H1 (cell line): Measurements from ENCODE around the gene CNDP2. TPM values are rescaled to one million over a fixed set of nuclear protein-coding genes. Genes with fewer than 3 reads are reported as not detected.

Source experiments
- CTCF ChIA-PET: fragments of 300-600 bp; sonication (Branson Sonifier 250); formaldehyde crosslinking; loops from one replicate; lab custom pipeline; 2021; ENCODE audit not compliant: partially characterized antibody; lab: Charles Lee
- POLR2A ChIA-PET: fragments of 300-600 bp; sonication (Branson Sonifier 250); formaldehyde crosslinking; loops from one replicate; lab custom pipeline; 2021; ENCODE audit warnings: inconsistent platforms; ENCODE audit not compliant: partially characterized antibody; lab: Charles Lee
- DNase-seq, 2 experiments: peaks; one replicate each; pipeline versions ENCODE4 v3.0.0 to v3.0.0-alpha.2; 2010 to 2022; ENCODE audit warnings: low spot score in 2 of 2, low read depth in 1 of 2, mixed read lengths in 1 of 2
- FAIRE-seq: peaks from 2 replicates; lab custom pipeline; 2011; peaks lifted over from hg19 to GRCh38; lab: Jason Lieb, UNC
- H2AFZ ChIP-seq: 2 replicates; pipeline ENCODE4 v1.8.1; 2012; ENCODE audit warnings: low read length, inconsistent platforms
- H2AK5ac ChIP-seq: 2 replicates; pipeline ENCODE4 v1.6.1; 2013; ENCODE audit warnings: low read depth, low read length
- H2BK120ac ChIP-seq: replicated peaks from 2 replicates; pipeline ENCODE3; 2013; ENCODE audit warnings: low read depth, low read length, inconsistent platforms
- H2BK12ac ChIP-seq: 2 replicates; pipeline ENCODE4 v1.6.1; 2013; ENCODE audit warnings: low read depth, low read length
- H2BK15ac ChIP-seq: 2 replicates; pipeline ENCODE4 v1.6.1; 2013; ENCODE audit warnings: low read length
- H2BK20ac ChIP-seq: 2 replicates; pipeline ENCODE4 v1.6.1; 2013; ENCODE audit warnings: low read length
- H2BK5ac ChIP-seq: 2 replicates; pipeline ENCODE4 v1.6.1; 2013; ENCODE audit warnings: low read depth, low read length
- H3K14ac ChIP-seq: 2 replicates; pipeline ENCODE4 v1.6.1; 2013; ENCODE audit warnings: inconsistent platforms; ENCODE audit not compliant: insufficient read length
- H3K18ac ChIP-seq: 2 replicates; pipeline ENCODE4 v1.6.1; 2013; ENCODE audit warnings: low read length; ENCODE audit errors: extremely low read depth
- H3K23ac ChIP-seq: 2 replicates; pipeline ENCODE4 v1.6.1; 2013; ENCODE audit warnings: inconsistent platforms; ENCODE audit not compliant: insufficient read length
- H3K23me2 ChIP-seq: 2 replicates; pipeline ENCODE4 v1.6.1; 2013; ENCODE audit warnings: low read depth, low read length
- H3K27ac ChIP-seq: 2 replicates; pipeline ENCODE4 v1.6.1; 2011; ENCODE audit warnings: low read depth, low read length, inconsistent platforms
- H3K27me3 ChIP-seq, 4 experiments: replicated peaks in 1 of 4; 1 replicate in 1 of 4; 2 replicates in 3 of 4; pipeline versions ENCODE4 v1.6.1 to v1.8.1; 2011 to 2013; ENCODE audit warnings: low read length in 3 of 4, mild to moderate bottlenecking in 3 of 4, inconsistent platforms in 2 of 4, mixed read lengths in 2 of 4, moderate library complexity in 1 of 4; ENCODE audit not compliant: control insufficient read depth in 3 of 4, insufficient read depth in 3 of 4; ENCODE audit errors: extremely low read depth in 1 of 4
- H3K36me3 ChIP-seq, 4 experiments: 2 replicates each; pipeline versions ENCODE4 v1.6.1 to v1.8.1; 2011 to 2013; ENCODE audit warnings: mild to moderate bottlenecking in 4 of 4, low read length in 3 of 4, moderate library complexity in 2 of 4, control low read depth in 1 of 4, inconsistent platforms in 1 of 4; ENCODE audit not compliant: insufficient read depth in 4 of 4, control insufficient read depth in 2 of 4
- H3K4ac ChIP-seq: replicated peaks from 2 replicates; pipeline ENCODE3; 2013; ENCODE audit warnings: low read length, low read depth, mixed read lengths, inconsistent platforms; ENCODE audit not compliant: insufficient read length
- H3K4me1 ChIP-seq, 4 experiments: replicated peaks in 1 of 4; 1 replicate in 1 of 4; 2 replicates in 3 of 4; pipeline versions ENCODE4 v1.6.1 to v1.8.1; 2011 to 2013; ENCODE audit warnings: low read length in 3 of 4, inconsistent platforms in 2 of 4, mixed read lengths in 1 of 4; ENCODE audit not compliant: insufficient read depth in 4 of 4, control insufficient read depth in 3 of 4
- H3K4me2 ChIP-seq, 2 experiments: 2 replicates each; pipeline versions ENCODE4 v1.6.1 to v1.8.1; 2011 to 2013; ENCODE audit warnings: low read depth in 2 of 2, low read length in 2 of 2, control low read depth in 1 of 2, inconsistent platforms in 1 of 2, mild to moderate bottlenecking in 1 of 2; ENCODE audit not compliant: insufficient read depth in 1 of 2
- H3K4me3 ChIP-seq, 4 experiments: fragments of 200-600, 300-600 bp in 1 of 4; sonication (generic), shearing (Covaris generic), sonication (Bioruptor Twin) in 1 of 4; 2 replicates each; pipeline versions ENCODE4 v1.5.1 to v1.8.1; 2011 to 2016; ENCODE audit warnings: low read length in 4 of 4, low read depth in 3 of 4, control low read depth in 2 of 4, inconsistent platforms in 2 of 4, mild to moderate bottlenecking in 2 of 4, mixed read lengths in 1 of 4, moderate library complexity in 1 of 4; ENCODE audit not compliant: insufficient read depth in 2 of 4; ENCODE audit errors: extremely low read depth in 1 of 4
- H3K56ac ChIP-seq: replicated peaks from 2 replicates; pipeline ENCODE3; 2013; ENCODE audit warnings: low read depth, mild to moderate bottlenecking, mixed read lengths, low read length, inconsistent platforms; ENCODE audit not compliant: insufficient read length
- H3K79me1 ChIP-seq: 2 replicates; pipeline ENCODE4 v1.6.1; 2013; ENCODE audit warnings: low read depth, low read length, control low read depth
- H3K79me2 ChIP-seq, 2 experiments: 2 replicates each; pipeline versions ENCODE4 v1.6.1 to v1.8.1; 2012 to 2013; ENCODE audit warnings: low read length in 2 of 2, mild to moderate bottlenecking in 2 of 2, inconsistent platforms in 1 of 2; ENCODE audit not compliant: insufficient read depth in 2 of 2, control insufficient read depth in 1 of 2
- H3K9ac ChIP-seq, 4 experiments: replicated peaks in 1 of 4; 1 replicate in 1 of 4; 2 replicates in 3 of 4; pipeline versions ENCODE4 v1.6.1 to v1.8.1; 2011 to 2013; ENCODE audit warnings: low read depth in 3 of 4, low read length in 3 of 4, control low read depth in 2 of 4, mild to moderate bottlenecking in 2 of 4, moderate library complexity in 2 of 4, inconsistent platforms in 1 of 4; ENCODE audit errors: extremely low read depth in 1 of 4
- H3K9me3 ChIP-seq, 2 experiments: 2 replicates each; pipeline versions ENCODE4 v1.6.1 to v1.8.1; 2012 to 2013; ENCODE audit warnings: mild to moderate bottlenecking in 2 of 2, moderate library complexity in 2 of 2, control low read depth in 1 of 2, inconsistent platforms in 1 of 2, low read depth in 1 of 2, low read length in 1 of 2, mixed read lengths in 1 of 2; ENCODE audit not compliant: insufficient read depth in 2 of 2
- H4K20me1 ChIP-seq, 2 experiments: replicated peaks in 1 of 2; 2 replicates each; pipeline versions ENCODE3 to v1.8.1; 2011 to 2013; ENCODE audit warnings: inconsistent platforms in 2 of 2, low read length in 2 of 2, mild to moderate bottlenecking in 1 of 2; ENCODE audit not compliant: insufficient read depth in 2 of 2, control insufficient read depth in 1 of 2
- H4K5ac ChIP-seq: 2 replicates; pipeline ENCODE4 v1.6.1; 2013; ENCODE audit warnings: low read length, low read depth, mixed read lengths, inconsistent platforms; ENCODE audit not compliant: insufficient read length
- H4K8ac ChIP-seq: 2 replicates; pipeline ENCODE4 v1.8.0; 2013; ENCODE audit warnings: mild to moderate bottlenecking, moderate library complexity, low read length, inconsistent platforms; ENCODE audit not compliant: insufficient read depth; ENCODE audit errors: extremely low read depth
- H4K91ac ChIP-seq: replicated peaks from 2 replicates; pipeline ENCODE3; 2013; ENCODE audit warnings: low read length, mixed read lengths, inconsistent platforms; ENCODE audit not compliant: insufficient read length
- CTCF ChIP-seq, 3 experiments: IDR thresholded peaks; 1 replicate in 2 of 3; 2 replicates in 1 of 3; pipeline versions ENCODE4 v1.5.1 to v1.6.1; 2011; ENCODE audit warnings: low read length in 3 of 3, mild to moderate bottlenecking in 3 of 3, inconsistent platforms in 2 of 3, low read depth in 1 of 3, moderate library complexity in 1 of 3; ENCODE audit not compliant: insufficient read depth in 1 of 3; ENCODE audit errors: control extremely low read depth in 1 of 3
- NRF1 ChIP-seq: IDR thresholded peaks from 2 replicates; pipeline ENCODE4 v1.6.1; 2011; ENCODE audit warnings: mild to moderate bottlenecking, low read depth, low read length, improper control_type of control experiment
- RAD21 ChIP-seq, 2 experiments: IDR thresholded peaks in 1 of 2; conservative IDR thresholded peaks in 1 of 2; 2 replicates each; pipeline ENCODE4 v1.6.1; 2011; ENCODE audit warnings: low read depth in 2 of 2, low read length in 2 of 2, improper control_type of control experiment in 1 of 2, inconsistent platforms in 1 of 2, mild to moderate bottlenecking in 1 of 2, moderate library complexity in 1 of 2
- TAF1 ChIP-seq: IDR thresholded peaks from 2 replicates; pipeline ENCODE4 v1.6.1; 2011; ENCODE audit warnings: mild to moderate bottlenecking, low read depth, low read length
- USF2 ChIP-seq: IDR thresholded peaks from 2 replicates; pipeline ENCODE4 v1.6.1; 2011; ENCODE audit warnings: low read length, improper control_type of control experiment
- WGBS, 2 experiments: shearing (Covaris generic) in 1 of 2; methylation state at CpG; one replicate each; pipeline versions ENCODE4 v1.1.6 to v1.1.7; 2013 to 2015; ENCODE audit warnings: low lambda C conversion rate in 2 of 2, mixed read lengths in 2 of 2, inconsistent platforms in 1 of 2, low coverage in 1 of 2, missing lambda C conversion rate in 1 of 2; ENCODE audit not compliant: insufficient replicate concordance in 2 of 2, insufficient coverage in 1 of 2, insufficient read length in 1 of 2; ENCODE audit errors: extremely low coverage in 1 of 2, missing lambda C conversion rate in 1 of 2; 5-methylcytosine and 5-hydroxymethylcytosine counted together
- polyA plus RNA-seq, 7 experiments: library from polyadenylated mRNA; depleted of rRNA in 3 of 7; stranded (reverse) in 5 of 7; unstranded in 2 of 7; fragments of >200 nt in 5 of 7; fragments of 200-250 nt in 2 of 7; gene quantifications; 1 replicate in 5 of 7; 2 replicates in 1 of 7; 4 replicates in 1 of 7; pipeline versions ENCODE4 v1.2.1 to v1.2.3, GENCODE V29; 2011 to 2013; ENCODE audit warnings: missing spikeins in 2 of 7, mixed read lengths in 2 of 7
- total RNA-seq: library from RNA; stranded (reverse); fragmentation: NEBNext Ultra II Directional; extraction: Animal tissue kit (Norgen Biotek cat#: 25700); gene quantifications from 2 replicates; pipeline ENCODE4 v1.2.1, GENCODE V29; 2021

Gene CNDP2
- total and polyA plus RNA-seq, 2 of the 8 experiments (the other 6 are each of a cell fraction or from before 2014, with no cell fraction given): 71.8 to 243 TPM

DNA sequence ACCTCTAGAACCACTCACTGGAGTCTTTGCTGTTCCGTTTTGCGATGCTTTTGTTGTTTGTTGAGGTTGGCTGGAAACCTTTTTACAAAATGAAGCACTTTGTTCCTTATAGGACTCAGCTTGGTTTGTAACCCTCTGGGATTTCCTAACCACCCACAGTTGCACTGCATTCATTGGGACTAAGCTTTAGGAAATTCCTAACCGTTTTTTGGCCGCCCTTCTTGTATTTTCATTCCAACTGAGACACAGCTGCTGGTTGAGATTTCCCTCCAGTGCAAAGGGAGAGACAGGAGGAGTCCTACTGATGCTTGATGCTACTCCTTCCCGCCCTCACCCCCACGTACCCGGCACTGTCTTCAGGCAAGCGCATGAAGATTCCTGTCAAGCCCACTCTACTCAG is 32.9 kb upstream of the CNDP2 start:
- H4K5ac ChIP-seq: no peak overlapping the region
- no peak overlapping the region for H2BK20ac ChIP-seq
- no peak overlapping the region for H2BK5ac ChIP-seq
- no peak overlapping the region for H3K27ac ChIP-seq
- H3K79me1 ChIP-seq: no peaks in the 10 kb centered on the region
- H3K4ac ChIP-seq: no peak overlapping the region
- H3K36me3 ChIP-seq: no peaks in the 10 kb centered on the region
- H3K4me2 ChIP-seq: no peak overlapping the region
- no peak overlapping the region for H3K9ac ChIP-seq
- no peaks in the 10 kb centered on the region for H3K79me2 ChIP-seq
- H2AK5ac ChIP-seq: no peak overlapping the region
- DNase-seq (no peak), FAIRE-seq (no peak)
- H3K14ac ChIP-seq: no peak overlapping the region
- ChIA-PET CTCF (interaction anchor here (1.0 to 1.1 kb wide), 2 partner anchors 13 to 121 kb away, joined by 3 read pairs; no protein-coding TSS in a partner anchor), POLR2A (interaction anchor here (1.2 kb wide), 1 partner anchor 33 kb away, joined by 3 read pairs; the partner anchor contains the start of gene CNDP2)
- H3K4me3 ChIP-seq: no peak overlapping the region
- H2BK12ac ChIP-seq: no peak overlapping the region
- no peaks in the 10 kb centered on the region; a peak in 1 of 4 replicates for H3K9me3 ChIP-seq
- 89% methylated on average over 8 of the region's 8 CpGs; no CpG with 5 or more reads in 1 of the 2 experiments for WGBS, 2 experiments
- no peak overlapping the region for H3K56ac ChIP-seq
- no peak overlapping the region for H4K91ac ChIP-seq
- no peak overlapping the region for H4K8ac ChIP-seq
- H3K23ac ChIP-seq: no peak overlapping the region
- H3K4me1 ChIP-seq: no peaks in the 10 kb centered on the region; a peak in 2 of 7 replicates
- no peak overlapping the region for H2AFZ ChIP-seq
- H3K23me2 ChIP-seq: no peaks in the 10 kb centered on the region
- H2BK120ac ChIP-seq: no peak overlapping the region
- no peak overlapping the region for H3K18ac ChIP-seq
- H3K27me3 ChIP-seq: peaks cover under 1 to 8% (median 6%) of the 10 kb centered on the region in 4 experiments
- H2BK15ac ChIP-seq: no peak overlapping the region
- no peaks in the 10 kb centered on the region for H4K20me1 ChIP-seq
- TF ChIP-seq CTCF (IDR thresholded peaks at IDR 0.05; ENCODE audit: control extremely low read depth in 1 of 3, insufficient read depth in 1 of 3, low read depth in 1 of 3, low read length in 3 of 3) (no peak), RAD21 (IDR thresholded peaks at IDR 0.05 in 1 of 2, conservative IDR thresholded peaks at IDR 0.05 in 1 of 2; ENCODE audit: low read depth in 2 of 2, low read length in 2 of 2) (no peak), NRF1 (no peak), USF2 (no peak), TAF1 (no peak)
